Measurements from ENCODE around the gene GHRH.

GHRH gene

GRCh38 chr20:37259865-37260264 lies 1.7 kb downstream of the GHRH start:
- no peak for DNase-seq

GRCh38 chr20:37259031-37259430 lies 2.6 kb downstream of the GHRH start:
- DNase-seq = no peak

- DNase-seq = no peak
Measured at GRCh38 chr20:37257988-37258387, 3.6 kb downstream of the GHRH start.

GRCh38 chr20:37257530-37257929 lies 4.1 kb downstream of the GHRH start:
- DNase-seq = no peak

GRCh38 chr20:37256286-37256685 lies 5.3 kb downstream of the GHRH start:
- no peak for DNase-seq

- DNase-seq = no peak
Measured at GRCh38 chr20:37254114-37254878, 7.3 kb downstream of the GHRH start.

- no peak for DNase-seq
Measured at GRCh38 chr20:37253087-37253486, 8.5 kb downstream of the GHRH start.

GRCh38 chr20:37251825-37252477 lies 9.7 kb downstream of the GHRH start:
- DNase-seq = no peak

GRCh38 chr20:37249304-37249703 lies 12.3 kb downstream of the GHRH start:
- no peak for DNase-seq

- DNase-seq = no peak
Measured at GRCh38 chr20:37247547-37247946, 14.1 kb downstream of the GHRH start.

GRCh38 chr20:37246736-37247135 lies 14.9 kb downstream of the GHRH start:
- DNase-seq = no peak

GRCh38 chr20:37245216-37246150 lies 16.1 kb downstream of the GHRH start:
- no peak for DNase-seq

GRCh38 chr20:37244572-37244957 lies 17.0 kb downstream of the GHRH start:
- DNase-seq = no peak

- DNase-seq = no peak
Measured at GRCh38 chr20:37243937-37244571, 17.6 kb downstream of the GHRH start.

GRCh38 chr20:37243076-37243936 lies 18.3 kb downstream of the GHRH start:
- DNase-seq = no peak

GRCh38 chr20:37242503-37242902 lies 19.1 kb downstream of the GHRH start:
- DNase-seq = no peak

- no peak for DNase-seq
Measured at GRCh38 chr20:37240337-37241067, 21.1 kb downstream of the GHRH start.

GRCh38 chr20:37238935-37239451 lies 22.6 kb downstream of the GHRH start:
- DNase-seq = no peak

GRCh38 chr20:37238426-37238825 lies 23.2 kb downstream of the GHRH start:
- DNase-seq = no peak

- no peak for DNase-seq
Measured at GRCh38 chr20:37237656-37238055, 24.0 kb downstream of the GHRH start.

- DNase-seq = no peak
Measured at GRCh38 chr20:37236462-37236861, 25.2 kb downstream of the GHRH start.

Data from NCI-H526 (cell line).